CD4-positive, alpha-beta T cell treated with Interferon alpha-2 for 1 hour (primary cell): ENCODE measurements around the gene MARK3.

Experiments used
- DNase-seq, 2 donors: peaks; one replicate each; pipeline ENCODE4 v3.0.0-alpha.2; 2020 to 2022

The MARK3 gene

GRCh38 chr14:103528146-103528586 lies 143.0 kb downstream of the MARK3 start:
- DNase-seq: no peak

DNA sequence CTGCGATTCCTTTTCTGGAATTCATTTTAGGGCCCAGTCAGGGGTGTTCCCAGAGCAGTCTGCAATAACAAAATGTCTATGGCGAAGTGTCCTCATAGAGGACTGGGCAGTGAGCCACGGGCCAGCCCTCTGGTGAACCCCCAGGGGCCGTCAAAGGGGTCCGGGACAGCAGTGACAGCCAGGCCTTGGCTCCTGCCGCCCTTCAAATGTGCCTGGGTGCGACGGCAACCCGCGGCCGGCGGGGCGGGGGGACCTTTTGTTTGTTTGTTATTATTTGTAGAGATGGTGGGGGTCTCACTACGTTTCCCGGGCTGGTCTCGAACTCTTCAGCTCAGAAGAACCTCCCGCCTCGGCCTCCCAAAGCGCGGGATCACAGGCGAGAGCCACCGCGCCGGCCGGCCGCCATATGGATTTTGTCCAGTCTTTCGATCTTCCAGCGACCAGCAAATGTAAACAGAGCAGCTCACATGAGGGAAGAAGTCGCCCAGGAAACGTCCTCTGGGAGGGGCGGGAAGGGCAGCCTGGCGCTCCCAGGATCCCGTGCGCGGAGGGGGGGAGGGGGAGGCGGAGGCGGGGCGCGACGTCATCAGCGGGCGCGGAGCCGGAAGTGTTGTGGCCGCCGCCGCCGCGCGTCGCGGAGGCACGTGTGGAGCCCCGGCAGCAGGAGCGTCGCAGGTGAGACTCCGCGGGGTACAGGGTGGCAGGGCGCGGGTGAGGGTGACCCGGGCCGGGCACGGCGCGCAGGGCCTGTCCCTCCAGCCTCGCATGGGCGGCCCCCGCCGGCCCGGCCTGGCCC lies 143.6 kb downstream of the MARK3 start, which contains the start of gene TRMT61A:
TSS of gene TRMT61A (plus strand) at position 610 of the 796 bp plus-strand sequence. CDS start 783 bp downstream, outside the sequence.
- DNase-seq: peak; percentile 78 to 84

DNA sequence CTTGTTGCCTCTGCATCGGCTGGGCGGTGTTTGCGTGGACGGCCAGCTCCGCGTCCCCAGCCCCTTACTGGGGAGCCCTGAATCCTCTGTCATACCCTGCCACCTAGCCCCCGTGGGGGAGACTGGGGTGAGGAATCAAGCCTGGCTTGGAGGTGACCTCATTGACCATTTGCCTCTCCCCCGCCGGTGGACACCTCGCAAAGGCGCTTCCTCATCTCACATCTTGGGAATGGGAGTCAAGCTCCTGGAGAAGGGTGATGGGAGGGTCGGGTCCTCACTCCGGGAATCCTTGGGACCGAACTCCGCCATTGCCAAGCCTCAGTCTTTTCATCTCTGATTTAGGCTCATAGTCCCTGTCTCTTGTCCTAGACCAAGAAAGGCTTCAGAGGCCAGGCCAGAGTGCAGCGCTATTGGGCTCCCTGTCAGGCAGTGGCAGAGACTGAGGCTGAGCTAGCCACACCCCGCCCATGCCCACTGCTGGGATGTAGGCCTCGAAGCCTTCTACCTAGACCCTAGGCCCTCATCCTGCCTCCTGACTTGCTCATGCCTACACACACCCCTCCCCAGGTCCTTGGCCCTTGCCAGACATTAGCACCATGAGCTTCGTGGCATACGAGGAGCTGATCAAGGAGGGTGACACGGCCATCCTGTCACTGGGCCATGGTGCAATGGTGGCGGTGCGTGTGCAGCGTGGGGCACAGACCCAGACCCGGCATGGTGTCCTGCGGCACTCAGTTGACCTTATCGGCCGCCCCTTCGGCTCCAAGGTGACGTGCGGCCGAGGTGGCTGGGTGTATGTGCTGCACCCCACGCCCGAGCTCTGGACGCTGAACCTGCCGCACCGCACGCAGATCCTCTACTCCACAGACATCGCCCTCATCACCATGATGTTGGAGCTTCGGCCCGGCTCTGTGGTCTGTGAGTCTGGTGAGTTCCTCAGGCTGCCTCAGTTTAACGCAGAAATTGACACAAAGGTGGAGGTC lies 144.5 kb downstream of the MARK3 start:
- DNase-seq: no peak

DNA sequence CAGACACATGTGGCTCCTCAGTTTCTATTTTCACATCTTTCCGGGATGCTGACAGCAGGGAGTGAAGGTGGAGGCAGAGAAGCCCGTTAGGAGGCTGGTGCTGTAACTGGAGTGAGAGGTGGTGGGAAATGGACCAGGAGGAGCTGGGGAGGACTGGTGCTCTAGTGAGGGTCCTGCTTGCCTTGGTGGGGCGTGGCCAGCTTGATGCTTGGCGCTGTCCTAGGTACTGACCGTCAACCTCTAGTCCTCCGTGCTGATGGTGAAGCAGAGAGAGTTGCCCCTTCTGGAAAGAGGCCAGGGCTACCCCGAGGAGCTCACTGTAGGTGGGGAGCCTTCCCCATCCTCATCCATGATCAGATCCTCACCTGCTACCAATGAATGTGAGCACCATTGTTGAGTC lies 145.2 kb downstream of the MARK3 start:
- DNase-seq: peak in 1 of 2 donors; percentile 14

- DNase-seq: no peak
Observed at GRCh38 chr14:103530831-103531230, 145.6 kb downstream of the MARK3 start.

GRCh38 chr14:103531421-103532215 lies 146.4 kb downstream of the MARK3 start:
- DNase-seq: no peak

DNA sequence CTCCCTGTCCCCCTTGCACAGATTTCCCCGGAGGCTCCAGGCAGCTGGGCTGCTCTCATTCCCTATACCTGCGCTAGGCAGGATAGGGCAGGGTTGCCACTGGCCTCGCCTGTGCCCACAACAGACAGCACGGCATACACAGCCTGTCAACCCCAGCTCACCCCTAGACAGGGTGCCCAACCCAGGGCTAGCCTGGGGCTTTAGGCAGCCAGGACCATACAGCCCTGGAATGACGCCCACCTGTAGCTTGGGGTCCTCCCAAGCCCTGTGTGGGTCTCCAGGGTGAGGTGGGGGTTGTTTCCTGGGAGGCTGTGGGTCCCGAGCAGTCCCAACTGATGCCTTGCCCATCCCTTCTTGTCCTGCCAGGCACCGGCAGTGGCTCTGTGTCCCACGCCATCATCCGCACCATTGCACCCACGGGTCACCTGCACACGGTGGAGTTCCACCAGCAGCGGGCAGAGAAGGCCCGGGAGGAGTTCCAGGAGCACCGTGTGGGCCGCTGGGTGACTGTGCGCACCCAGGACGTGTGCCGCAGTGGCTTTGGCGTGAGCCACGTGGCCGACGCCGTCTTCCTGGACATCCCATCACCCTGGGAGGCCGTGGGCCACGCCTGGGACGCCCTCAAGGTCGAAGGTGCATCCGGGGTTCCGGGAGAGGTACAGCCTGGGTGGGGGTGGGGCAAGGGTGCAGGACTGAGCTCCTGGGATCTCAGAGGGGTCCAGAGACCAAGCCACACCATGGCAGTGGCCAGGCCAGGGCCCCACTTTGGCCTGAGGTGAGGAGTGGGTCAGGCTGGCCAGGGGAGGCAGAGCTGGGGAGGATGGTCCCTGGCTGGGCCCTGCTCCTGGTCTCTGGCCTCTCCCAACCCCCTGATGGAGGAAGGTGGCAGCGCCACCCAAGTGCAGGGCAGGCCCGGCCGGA lies 147.3 kb downstream of the MARK3 start:
- DNase-seq: no peak

- no peak for DNase-seq
Observed at GRCh38 chr14:103533137-103533998, 148.2 kb downstream of the MARK3 start.

- DNase-seq: no peak
Observed at GRCh38 chr14:103533999-103534575, 148.9 kb downstream of the MARK3 start.

DNA sequence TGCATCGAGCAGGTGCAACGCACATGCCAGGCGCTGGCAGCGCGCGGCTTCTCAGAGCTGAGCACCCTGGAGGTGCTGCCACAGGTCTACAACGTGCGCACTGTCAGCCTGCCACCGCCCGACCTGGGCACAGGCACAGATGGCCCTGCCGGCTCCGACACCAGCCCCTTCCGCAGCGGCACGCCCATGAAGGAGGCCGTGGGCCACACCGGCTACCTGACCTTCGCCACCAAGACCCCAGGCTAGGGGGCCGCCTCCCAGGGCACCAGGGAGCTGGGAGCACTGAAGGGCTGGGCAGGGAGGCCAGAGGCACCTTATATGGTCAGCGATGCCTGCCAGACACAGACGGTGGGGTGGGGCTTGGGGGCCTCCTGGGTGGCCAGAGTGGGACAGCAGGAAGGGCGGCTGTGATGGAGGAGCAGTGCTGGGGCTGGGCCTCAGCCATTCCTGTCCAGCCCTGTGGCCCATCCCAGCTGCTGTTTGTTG lies 149.4 kb downstream of the MARK3 start:
- no peak for DNase-seq

DNA sequence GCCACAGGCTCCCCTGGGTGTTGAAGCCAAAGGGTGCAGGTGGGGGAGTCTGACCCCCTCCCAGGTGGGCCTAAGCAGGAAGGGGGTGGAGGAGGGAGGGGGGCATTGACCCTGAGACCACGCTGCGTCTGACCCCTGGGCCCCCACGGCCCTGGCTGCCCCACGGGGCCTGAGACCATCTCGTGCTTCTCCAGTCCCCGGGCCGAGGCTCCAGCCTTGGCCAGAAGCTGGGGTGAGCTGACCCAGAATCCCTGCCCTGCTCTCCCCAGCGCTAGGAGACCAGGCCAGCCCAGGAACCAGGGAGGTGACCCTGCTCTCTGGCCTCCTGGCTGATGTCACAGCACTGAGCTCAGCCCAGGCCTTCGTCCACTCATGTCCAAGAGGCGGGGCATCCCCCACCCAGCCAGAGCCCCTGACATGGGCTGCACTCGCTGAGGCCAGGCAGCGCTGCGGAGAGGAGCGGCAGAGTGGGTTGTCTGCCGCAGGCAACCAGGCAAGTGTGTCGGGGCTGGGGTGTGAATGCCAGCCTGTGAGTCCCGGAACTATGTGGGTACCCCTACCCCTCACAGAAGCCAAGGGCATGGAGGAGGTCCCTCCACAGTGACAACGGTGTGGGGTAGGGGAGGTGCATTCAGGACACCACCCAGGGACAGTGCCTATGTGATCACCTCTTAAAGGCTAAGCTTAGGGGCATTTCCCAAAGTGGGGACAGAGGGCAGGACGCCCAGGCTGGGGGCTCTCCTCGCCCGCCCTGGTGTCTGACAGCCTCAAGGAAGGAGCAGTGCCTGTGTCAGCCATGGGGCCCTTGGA lies 150.1 kb downstream of the MARK3 start:
- DNase-seq: no peak

DNA sequence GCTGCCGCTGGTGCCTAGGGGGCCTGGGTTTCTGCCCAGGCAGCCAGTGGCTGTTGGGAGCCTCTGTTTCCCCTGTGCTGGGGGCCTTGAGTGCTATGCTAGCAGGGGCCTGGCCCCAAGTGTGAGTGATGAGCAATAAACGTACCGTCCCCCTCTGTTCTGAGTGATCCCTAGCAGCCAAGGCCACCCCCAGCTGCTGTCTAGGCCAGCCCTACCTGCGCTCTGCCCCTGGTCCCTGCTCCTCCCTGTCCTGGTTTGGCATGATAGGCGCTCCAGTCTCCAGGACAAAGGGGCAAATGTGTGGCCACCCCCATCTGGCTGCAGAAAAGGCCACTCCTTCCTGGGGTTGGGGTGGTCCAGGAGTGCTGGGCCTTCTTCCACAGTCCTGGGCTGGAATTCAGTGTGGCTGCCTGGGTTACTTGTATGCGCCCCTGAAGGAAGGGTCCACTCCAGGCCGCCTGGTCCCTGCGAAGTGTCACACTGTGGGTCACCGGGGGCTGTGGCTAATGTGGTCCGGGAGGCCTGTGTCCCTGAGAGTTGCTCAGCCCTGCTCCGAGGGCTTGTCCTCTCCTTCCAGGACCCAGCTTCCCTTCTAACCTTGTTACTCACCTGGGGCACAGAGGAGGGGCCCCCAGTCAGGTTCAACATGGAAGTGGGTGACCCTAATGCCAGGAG lies 150.8 kb downstream of the MARK3 start:
- DNase-seq: no peak

- no peak for DNase-seq
Observed at GRCh38 chr14:103536693-103537092, 151.5 kb downstream of the MARK3 start.

DNA sequence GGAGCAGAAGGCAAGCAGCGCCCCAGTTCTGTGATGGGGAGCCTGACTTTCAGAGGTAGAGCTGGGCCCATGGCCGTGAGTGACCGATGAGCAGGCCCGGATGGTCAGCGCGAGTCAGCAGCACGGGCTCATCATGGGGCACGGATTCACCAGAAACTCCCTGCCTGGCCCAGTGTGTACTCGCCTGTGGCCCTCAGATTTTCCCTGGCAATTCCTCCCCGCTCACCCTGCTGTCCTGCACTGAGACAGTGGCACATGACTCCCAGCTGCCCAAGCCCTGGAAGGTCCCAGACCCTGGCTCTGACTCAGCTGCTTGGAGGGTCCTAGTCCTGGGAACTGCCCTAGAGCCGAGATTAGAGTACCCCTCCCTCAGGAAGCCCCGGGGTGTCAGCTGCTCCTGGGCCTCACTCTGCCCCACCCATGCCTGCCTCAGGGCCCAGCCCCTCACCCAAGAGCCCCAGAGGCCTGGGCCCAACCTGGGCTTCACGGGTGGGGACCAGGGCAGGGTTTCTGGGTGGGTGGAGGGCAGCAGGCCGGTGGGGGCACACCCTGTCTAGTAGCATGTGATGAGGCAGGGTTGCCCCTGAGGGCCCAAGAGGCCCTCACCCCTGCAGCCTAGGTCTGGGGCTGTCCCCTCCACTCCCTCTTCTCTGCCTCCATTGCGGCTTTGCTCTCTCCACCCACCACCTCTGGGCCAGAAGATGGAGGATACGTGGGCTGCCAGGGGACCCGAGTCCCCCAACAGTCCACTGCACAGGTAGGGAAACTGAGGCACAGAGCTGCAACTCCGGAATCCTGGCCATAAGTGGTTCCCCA lies 152.2 kb downstream of the MARK3 start:
- no peak for DNase-seq

DNA sequence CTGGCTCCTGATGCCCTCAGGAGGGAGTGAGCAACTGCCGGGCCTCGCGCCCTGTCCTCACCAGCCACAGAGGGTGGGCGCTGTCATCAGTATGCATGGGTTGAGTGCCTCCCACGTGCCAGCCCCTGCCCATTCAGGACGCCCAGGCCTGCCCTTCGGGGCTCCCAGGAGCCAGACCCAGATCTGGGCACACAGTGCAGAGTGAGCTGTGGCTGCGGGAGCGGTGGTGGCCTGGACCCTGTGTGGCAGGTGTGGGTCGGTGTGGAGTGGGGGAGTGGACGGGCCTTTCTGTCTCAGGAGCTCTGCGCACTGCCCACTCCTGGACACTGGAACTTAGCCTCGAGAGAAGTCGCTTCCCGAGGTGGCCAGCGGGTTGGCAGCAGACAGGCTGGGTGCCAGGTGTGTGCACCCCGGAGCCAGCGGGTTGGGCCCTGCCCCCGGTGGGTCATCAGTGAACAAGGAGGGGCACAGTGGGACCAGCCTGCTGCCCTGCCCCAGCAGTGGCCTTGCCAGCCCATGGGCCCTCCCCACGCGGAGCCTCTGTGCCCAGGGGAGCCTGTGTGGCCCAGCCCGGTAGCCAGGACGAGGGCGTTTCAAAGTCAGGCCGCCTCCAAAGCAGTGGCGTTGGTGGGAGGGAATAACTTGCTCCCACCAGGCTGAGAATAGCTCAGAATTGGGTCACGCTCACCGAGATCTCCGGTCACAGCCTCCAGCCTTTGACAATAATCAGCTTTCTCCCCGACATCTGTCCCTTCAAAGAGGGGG lies 153.3 kb downstream of the MARK3 start:
- no peak for DNase-seq

DNA sequence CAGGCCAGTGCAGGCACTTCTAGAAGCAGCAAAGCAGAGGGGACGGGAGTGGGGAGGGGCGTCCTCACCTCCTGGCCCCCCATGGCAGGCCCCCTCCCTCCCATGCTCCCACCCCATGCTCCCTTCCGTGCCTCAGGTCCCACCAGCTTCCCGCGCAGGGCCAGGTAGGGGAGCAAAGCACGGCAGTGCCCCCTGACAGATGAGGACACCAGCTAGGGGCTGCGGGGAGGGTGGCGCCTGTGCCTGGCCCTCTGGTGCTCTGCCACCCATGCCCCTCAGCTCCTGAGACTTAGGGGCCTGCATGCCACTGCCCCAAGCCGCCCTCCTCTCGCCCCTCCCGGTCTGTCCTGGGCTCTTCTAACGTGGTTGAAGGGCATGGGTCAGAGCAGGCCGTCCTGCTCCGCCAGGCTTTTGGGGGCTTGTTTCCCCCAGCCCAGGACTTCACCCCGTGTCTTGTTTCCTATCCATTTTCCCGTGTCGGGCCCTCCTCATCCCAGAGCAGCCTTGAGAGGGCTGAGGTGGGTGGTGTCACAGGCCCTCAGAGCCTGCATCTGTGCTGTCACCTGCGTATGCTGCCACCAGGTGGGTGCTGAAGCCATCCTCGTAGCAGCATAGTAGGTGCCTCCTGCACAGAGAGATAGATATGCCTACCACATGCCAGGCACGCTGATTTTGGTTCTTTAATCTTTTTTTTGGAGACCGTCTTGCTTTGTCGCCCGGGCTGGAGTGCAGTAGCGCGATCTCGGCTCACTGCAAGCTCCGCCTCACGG lies 154.0 kb downstream of the MARK3 start:
- no peak for DNase-seq
